Endometrial microvascular endothelial cells (primary cell): ENCODE measurements around the gene FOXP1. TPM values are rescaled to one million over a fixed set of nuclear protein-coding genes. Genes with fewer than 3 reads are reported as not detected.

Source experiments
- in situ Hi-C: cut with HindIII; loops from 2 replicates; pipeline ENCODE4 v1.10.0; 2017; ENCODE audit warnings: low sequenced_read_pairs, low pct_unique_long_range_greater_than_20kb; ENCODE audit errors: inconsistent ontology term
- total RNA-seq: library from RNA; depleted of rRNA; stranded (reverse); fragments of >200 nt; gene quantifications from one replicate; pipeline ENCODE4 v1.2.3, GENCODE V29; 2015; ENCODE audit errors: inconsistent ontology term

The FOXP1 gene
- total RNA-seq, 1 donor from 2014 or later: 37.2 TPM

DNA sequence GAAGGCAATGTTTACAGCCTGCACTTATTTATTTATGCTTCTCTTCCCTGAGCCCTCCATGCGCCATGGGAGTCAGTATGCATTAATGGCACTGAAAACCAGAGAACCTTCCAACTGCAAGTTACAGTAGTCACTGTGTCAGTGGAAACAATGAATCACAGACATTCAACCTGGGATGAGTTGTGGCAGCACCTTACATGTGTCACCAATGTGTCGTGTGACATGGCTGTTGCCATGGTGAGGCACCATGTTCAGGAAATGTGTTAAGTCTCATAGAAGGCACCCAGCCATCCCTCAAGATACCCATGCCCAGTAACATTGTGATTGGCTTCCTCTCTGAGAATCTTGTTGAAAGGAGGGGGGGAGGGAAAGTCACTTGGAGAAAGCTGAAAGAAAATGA, 105.0 kb downstream of the FOXP1 start:
- in situ Hi-C loops: no loop called here

DNA sequence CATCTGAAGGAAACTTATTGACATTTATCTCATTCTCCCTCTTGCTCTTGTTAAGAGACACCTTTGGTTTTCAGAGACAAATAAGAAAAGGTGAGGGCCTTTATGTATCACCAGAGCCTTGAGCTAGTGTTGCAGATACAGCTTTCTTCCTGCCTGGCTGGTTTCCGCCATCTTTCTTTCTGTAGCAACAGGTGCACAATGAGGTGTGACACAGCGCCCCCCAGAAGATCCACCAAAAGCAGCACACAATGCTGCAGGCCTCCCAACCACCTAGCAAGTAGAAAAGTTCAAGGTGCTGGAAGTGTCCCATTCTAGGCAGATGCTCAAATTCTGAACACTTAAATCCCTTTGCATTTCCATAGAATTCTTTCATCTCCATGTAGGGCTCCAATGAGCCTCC, 106.6 kb downstream of the FOXP1 start:
- in situ Hi-C loops: no loop called here

DNA sequence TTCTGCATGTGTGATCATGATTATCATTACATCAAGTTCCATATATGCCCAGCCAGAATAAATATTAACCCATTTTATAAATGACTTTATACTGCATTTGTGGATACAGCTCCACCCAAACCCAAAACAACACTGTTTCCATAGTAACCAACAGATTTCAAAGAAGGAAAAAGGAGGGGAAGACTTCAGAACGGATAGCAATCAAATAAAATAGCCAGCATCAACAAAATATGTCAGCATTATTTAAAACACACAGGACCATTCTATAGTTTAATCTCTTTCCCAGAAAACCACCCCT, 114.4 kb downstream of the FOXP1 start:
- in situ Hi-C loops: no loop called here

DNA sequence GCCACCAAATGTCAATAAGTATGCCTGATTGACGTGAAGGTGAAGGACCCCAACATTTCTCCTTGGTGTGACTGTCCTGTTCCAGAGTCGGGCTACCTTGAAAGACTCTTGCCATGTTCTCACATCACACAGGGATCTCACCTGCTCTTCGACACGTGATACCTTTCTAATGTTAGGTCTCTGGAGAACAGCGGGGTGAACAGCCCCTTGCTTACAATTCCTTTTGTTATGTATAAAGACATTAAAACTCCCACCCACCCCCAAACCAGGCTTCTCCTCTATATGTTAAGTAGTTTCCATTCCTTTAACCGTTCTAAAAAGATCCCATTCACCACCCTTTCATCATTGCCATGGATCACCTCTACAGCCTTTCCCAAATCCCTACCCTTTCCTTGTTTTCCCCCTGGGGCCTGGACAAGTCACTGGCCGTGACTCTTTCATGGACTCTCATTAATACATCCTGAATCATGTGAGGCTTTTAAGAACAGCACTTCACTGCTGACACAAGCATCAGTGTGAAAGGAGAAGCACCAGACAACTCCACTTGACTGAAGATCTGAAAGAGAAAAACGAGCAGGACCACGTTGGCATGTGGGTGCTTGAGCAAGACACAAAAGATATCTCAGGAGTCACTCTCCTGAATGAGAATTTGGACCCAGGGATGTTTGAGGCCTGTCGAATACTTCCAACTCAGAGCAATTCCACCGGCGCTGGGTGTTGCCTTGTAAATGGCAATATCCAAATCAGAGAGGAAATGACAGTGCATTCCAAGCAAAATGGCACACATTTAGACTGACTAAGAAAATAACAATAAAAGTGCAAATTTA, 115.0 kb downstream of the FOXP1 start:
- in situ Hi-C loops: no loop called here

DNA sequence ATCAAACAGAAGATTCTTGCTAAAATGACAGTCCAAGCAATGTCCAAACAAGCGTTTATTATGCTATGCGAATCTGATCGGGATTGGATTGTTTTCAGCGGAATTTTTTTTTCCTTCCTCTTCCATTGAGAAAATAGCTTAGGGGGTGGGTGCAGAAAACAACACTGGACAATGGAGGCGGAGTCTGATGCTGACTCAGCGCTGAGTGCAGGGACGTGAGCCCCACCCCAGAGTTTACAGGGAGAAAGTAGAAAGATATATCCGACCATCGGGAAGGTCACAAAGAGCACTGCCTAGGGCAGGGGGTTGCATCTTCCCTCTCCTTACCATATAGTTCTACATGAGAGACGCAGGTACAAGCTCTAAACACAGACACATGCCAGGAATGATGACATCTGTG, 117.0 kb downstream of the FOXP1 start:
- in situ Hi-C loops: no loop called here

DNA sequence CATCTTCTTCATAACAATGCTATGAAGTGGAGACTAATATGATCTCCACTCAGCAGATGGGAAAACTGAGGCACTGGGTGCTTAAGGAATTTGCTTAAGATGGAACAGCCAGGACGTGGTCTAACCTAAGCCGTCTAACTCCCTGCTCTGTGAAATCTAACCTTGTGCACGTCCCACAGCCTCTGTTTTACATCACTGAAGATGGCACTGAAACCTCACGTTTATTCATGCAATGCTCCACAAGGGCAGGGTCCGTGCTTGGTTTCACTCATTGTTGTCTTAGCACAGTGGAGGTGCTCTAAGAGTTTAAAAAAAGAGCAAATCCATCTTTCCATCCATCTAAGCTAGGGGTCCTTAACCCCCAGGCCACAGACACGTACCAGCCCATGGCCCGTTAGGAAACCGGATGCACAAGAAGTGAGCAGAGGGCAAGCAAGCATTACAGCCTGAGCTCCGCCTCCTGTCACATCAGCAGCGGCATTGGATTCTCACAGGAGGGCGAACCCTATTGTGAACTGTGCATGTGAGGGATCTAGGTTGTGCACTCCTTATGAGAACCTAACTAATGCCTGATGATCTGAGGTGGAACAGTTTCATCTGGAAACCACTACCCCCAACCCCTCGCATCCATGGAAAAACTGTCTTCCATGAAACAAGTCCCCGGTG, 118.0 kb downstream of the FOXP1 start:
- in situ Hi-C loops: no loop called here

DNA sequence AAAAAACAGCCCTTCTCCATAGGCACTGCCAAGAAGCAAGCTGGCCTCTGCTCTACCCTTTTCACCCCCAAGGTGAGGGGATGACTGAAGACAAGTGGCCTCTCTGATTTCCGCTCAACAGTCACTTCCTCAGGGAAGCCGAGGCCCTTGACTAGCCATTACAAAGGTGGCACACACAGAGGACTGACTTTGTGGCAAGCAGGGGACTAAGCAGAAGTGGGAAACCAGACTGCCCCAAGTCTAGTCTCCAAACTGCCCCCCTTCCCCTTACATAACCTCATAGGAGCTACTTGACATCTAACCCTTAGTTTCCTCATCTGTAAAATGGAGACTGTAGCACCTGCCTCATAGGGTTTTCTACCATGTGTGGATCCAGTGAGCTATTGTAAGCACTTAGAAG, 118.9 kb downstream of the FOXP1 start:
- in situ Hi-C loops: no loop called here

DNA sequence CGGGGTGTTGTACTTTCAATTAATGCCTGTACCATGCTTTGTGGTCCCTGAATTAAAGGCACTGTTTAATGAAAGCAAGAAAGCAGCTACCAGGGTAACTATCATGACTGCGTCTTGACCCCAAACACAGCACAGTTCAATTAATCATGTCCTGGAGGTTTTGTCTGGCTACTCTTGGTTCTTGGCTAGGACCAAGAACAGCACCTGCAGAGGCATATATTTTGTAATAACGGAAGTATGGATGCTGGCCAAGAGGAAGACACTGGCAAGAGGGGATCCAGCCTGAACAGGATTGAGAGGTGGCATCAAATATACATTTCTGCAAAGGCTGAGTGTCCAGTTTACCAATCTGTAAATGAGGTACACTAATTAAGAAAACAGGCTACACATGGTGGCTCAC, 119.9 kb downstream of the FOXP1 start:
- in situ Hi-C loops: no loop called here

DNA sequence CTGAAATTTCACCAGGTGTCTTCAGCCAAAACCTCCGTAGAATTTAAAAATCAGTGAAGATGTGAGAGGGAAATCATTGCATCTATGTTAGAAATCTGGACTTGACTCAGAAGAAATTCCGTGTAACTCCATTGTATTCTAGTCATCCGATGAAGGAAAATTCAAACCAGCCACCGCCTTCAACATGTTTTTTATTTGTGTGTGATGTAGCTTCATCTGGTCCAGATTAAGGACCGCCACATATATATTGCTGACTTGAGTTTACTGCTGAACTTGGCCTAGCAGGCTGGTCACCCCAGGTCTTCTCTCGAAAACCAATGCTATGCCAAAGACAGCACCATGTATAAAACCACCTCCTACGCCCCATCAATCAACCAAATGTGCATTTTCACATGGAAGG, 120.9 kb downstream of the FOXP1 start:
- in situ Hi-C loops: no loop called here

DNA sequence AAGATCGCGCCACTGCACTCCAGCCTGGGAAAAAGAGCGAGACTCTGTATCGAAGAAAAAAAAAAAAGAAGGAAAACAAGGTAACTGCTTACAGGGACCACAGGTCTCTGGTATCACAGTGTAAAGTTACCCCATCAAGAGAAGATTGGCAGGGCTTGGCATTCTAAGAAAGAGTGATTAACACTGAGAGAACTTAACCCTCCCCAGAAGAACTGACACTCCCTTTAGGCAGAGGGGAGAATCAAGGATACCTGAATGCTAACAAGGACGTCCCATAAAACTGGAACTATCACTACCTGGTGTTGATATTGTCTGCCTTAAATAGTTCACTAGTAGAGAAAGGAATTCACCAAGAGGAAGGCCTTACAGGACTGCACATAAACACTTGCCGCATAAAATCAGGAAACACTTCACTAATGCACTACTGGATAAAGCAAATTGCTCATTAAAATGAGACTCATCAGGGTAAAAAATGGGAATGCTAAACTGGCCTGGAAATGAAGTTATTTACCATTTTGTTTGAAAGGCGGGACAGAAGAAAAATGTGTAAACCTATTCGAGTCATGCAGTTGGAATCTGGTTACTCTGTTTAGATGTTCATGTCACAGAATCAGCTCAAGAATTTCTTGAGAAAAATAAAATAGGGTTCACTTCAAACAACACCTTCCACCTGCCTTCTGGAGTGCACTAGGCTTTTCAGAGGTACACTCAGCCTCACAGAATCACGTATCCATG, 121.6 kb downstream of the FOXP1 start:
- in situ Hi-C loops: no loop called here

DNA sequence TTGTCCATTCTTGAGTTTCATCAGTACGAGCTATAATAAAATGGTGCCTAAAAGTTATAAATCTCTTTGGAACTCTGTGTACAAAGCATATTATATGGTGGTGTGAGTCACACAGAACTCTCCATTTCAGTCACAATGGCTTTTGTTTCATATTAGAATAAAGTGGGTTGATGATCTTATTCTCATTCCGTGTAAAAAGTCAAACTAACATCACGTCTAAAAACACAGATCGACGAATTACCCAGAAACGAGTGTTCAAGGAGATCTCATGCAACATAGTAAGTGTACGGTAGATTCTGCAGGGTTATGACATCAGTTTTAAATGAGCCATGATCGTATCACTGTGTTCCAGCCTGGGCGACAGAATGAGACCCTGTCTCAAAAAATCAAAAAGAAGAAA, 122.4 kb downstream of the FOXP1 start:
- in situ Hi-C loops: no loop called here

DNA sequence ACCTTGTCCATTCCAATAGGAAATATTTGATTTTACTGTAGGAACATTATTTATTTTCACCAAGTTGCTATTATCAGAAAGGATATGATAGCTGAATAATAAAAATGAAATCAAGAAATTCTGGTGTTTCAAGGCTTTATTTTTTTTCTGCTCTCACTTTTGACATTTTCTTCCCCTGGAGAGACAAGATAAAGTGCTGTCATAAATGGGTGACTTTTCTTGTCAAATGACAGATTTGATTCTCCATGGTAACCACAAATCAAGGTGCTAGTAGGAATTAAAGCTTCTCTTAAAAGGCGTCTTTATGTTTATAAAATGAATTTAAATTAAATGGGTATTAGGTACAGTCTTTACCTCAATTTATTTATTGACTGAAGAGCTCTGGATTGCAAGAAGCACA, 124.6 kb downstream of the FOXP1 start:
- in situ Hi-C loops: no loop called here

DNA sequence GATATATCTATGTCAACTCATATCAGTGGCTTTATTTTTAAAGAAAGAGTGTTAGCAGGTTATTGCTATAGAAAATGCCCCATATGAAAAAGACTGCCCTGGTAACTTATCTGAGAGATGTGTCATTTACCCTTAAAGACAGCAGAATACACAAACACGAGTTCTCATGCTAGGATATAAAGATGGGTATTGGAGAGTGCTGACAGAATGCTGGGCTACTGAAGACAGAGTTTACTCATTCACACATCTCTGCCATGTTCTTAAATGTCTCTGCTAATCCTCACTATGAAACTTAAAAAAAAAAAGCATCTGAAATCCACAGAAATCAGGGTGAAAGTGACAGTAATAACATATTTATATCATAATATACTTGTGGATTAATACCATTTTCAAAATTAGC, 126.7 kb downstream of the FOXP1 start:
- in situ Hi-C loops: no loop called here

DNA sequence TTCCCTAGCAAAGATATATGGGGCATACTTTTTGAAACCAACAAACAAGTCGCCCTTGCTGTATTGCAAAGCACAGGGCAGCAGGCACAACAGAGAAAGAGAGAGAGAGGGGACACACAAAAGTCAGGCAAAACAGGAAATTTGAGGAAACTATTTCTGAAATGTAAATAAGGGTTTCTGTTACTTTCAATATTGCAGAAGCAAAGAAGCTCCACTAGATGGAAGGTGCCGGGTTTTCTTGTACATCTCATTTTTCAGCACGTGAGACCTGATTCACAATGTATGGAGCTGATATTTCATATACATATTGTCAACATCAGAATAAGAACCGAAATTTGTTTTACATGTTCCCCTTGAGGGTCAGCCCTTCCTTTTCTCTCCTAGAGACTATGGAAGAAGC, 127.4 kb downstream of the FOXP1 start:
- in situ Hi-C loops: no loop called here

DNA sequence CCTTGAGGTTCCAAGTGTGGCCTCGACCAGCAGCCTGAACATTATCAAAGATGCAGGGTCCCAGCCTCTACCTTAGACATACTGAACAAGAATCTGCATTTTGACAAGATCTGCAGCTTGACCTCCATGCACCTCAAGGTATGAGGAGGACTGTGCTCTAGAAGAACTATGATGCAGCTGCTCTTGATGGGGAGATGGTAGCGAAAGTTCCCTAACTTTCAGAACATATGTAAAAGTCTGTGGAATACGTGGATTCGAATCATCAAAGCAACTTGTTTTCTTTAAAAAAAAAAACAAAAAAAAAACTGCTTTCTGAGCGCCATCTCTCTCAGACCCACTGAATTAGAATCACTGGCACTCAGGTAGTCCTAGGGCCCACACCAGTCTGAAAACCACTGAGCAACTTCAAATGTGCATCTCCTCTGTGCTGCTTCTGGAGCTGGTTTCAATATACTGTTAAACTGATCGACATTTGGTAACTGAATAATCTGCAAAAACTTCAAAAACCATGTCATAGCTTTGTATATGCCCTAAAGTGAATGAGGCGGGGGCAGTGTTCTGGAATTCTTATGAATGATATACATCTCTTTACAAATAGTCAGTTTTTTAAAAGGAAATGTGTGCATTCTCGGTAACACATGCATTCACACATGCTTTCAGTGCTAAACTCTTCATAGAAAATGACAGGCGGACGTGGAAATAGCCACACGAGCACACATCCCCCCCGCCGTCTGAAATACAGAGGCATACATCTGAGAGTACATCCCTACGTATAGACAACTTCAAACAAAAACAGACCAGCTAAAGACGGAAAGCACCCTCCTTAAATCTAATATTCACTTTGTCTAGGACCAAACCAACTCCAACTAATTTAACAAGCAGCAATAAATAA, 128.8 kb downstream of the FOXP1 start:
- in situ Hi-C loops: no loop called here

DNA sequence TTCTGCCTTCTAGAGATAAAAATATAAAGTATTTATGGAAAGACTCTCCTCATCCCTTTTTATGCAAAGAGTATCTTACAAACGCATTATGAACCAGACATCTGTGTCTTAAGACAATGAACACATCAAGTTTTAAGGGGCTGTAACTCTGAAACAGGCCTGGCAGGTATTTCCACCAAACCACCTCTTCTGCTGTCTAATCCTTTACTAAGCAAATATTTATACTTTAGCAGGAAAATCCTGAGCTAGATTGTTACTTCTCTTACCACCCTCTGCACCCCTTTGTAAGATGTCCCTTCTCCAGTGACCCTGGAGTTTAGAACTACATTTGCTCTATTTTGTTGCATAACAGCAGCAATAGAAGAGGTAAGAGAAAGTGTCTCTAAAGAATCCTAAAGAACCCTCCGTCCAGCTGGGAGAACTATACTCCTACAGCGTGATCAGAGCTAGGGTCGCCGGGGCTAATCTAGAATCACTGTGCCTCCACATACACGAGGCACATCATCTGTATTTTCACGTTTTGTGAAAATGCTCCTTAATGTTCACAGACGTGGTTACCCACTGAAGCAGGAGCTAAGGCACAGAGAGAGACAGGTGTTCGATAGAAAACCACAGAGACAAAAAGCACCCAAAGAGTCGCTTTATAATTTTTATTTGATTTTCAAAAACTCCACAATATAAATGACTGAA, 129.6 kb downstream of the FOXP1 start:
- in situ Hi-C loops: no loop called here

DNA sequence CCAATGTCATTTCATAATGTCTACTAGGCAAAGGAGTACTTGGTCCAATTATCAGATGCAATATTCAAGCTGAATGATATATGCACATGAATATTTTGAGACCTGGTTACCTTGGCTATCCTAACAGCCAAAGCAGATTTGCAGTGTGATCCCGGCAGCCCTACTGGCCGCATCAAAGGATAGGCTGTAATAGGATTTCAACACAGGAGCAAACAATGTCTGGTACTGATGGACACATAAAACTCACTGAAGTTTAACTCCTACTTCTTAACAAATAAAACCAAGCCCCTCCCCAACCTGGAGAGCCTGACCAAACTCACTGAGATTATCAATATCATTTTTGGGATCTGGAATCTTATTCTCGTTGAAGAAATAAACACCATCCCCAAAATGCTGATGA, 130.2 kb downstream of the FOXP1 start:
- in situ Hi-C loops: no loop called here

DNA sequence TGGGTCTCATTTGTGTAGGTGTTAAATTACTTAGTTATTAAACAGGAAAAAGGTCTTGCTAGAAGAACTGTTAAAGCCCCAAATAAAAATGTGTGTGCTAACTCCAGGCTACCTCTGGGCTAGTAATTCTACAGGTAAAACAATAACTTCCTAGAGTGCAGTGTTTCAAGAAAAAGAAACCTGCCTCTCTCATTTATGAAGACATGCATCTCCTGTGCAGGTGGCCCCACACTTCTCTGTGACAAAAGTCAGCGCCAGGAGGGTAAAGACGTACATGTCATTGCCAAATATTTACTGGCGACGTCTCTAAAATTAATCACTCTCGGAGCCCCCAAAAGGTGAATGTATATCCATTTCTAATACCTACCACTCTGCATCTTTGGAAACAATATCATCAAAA, 131.7 kb downstream of the FOXP1 start:
- in situ Hi-C loops: no loop called here

DNA sequence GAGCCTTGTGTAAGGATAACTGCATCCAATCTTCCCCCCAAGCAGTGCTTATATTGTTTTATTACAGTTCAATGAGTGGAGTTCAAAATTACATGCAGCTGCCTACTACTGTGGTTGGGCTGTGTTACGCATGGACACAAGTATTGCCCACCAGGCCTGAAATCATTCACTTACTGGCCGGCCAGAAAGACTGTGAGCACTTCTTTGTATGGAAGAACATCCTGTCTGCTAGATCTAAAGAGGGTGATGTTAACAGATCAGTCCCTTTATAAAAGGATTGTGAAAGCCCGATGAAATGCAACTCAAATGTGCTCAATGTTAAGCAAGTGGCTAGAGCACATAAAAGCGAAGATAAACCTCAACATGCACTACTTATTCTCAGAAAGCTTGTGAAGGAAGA, 132.5 kb downstream of the FOXP1 start:
- in situ Hi-C loops: no loop called here
